GM20000 (cell line): ENCODE measurements around the gene CYP3A7.
"Not testable (repeated sequence)": the region's sequence is repeated elsewhere in the genome, so short reads cannot be mapped to it uniquely, and the experiment has no call there.

Experiments
- DNase-seq: peaks from one replicate; pipeline ENCODE4 v3.0.0; 2012; ENCODE audit warnings: low spot score
- TF ChIP-seq, protein P1 (sequence below): IDR thresholded peaks from 2 replicates; pipeline ENCODE4 v1.5.1; 2012; ENCODE audit warnings: mild to moderate bottlenecking, control low read depth; ENCODE audit errors: extremely low read depth, missing control alignments

Gene CYP3A7

DNA sequence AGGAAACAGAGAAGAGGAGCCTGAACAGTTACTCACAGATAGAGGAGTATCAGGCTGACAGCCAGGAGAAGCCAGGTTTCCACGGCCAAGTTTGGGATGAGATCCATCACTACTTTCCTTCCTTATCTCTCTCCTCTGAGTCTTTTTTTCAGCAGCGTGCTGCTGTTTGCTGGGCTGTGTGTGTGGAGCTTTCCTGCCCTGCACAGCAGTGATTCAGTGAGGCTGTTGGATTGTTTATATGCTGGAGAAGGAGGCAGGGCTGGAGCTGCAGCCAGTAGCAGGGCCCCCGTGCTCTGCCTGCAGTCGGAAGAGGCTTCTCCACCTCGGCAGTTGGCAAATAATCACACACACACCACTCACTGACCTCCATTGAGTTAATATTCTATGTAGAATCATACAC is at the start of gene CYP3A7:
CYP3A7 (minus strand) TSS at position 210 of the 400 bp plus-strand sequence; CDS start at position 107, 103 bp downstream.
- no peak for DNase-seq
- TF ChIP-seq, protein P1, sequence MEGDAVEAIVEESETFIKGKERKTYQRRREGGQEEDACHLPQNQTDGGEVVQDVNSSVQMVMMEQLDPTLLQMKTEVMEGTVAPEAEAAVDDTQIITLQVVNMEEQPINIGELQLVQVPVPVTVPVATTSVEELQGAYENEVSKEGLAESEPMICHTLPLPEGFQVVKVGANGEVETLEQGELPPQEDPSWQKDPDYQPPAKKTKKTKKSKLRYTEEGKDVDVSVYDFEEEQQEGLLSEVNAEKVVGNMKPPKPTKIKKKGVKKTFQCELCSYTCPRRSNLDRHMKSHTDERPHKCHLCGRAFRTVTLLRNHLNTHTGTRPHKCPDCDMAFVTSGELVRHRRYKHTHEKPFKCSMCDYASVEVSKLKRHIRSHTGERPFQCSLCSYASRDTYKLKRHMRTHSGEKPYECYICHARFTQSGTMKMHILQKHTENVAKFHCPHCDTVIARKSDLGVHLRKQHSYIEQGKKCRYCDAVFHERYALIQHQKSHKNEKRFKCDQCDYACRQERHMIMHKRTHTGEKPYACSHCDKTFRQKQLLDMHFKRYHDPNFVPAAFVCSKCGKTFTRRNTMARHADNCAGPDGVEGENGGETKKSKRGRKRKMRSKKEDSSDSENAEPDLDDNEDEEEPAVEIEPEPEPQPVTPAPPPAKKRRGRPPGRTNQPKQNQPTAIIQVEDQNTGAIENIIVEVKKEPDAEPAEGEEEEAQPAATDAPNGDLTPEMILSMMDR, result no peak

DNA sequence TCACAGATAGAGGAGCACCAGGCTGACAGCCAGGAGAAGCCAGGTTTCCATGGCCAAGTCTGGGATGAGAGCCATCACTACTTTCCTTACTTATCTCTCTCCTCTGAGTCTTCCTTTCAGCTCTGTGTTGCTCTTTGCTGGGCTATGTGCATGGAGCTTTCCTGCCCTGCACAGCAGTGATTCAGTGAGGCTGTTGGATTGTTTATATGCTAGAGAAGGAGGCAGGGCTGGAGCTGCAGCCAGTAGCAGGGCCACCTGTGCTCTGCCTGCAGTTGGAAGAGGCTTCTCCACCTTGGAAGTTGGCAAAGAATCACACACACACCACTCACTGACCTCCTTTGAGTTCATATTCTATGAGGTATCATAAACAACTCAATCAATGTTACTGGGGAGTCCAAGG is 49.0 kb upstream of the CYP3A7 start, which contains the start of gene CYP3A4:
CYP3A4 (minus strand) TSS at position 178 of the 400 bp plus-strand sequence; CDS start at position 75, 103 bp downstream.
- TF ChIP-seq, protein P1, result no peak
- no peak for DNase-seq

DNA sequence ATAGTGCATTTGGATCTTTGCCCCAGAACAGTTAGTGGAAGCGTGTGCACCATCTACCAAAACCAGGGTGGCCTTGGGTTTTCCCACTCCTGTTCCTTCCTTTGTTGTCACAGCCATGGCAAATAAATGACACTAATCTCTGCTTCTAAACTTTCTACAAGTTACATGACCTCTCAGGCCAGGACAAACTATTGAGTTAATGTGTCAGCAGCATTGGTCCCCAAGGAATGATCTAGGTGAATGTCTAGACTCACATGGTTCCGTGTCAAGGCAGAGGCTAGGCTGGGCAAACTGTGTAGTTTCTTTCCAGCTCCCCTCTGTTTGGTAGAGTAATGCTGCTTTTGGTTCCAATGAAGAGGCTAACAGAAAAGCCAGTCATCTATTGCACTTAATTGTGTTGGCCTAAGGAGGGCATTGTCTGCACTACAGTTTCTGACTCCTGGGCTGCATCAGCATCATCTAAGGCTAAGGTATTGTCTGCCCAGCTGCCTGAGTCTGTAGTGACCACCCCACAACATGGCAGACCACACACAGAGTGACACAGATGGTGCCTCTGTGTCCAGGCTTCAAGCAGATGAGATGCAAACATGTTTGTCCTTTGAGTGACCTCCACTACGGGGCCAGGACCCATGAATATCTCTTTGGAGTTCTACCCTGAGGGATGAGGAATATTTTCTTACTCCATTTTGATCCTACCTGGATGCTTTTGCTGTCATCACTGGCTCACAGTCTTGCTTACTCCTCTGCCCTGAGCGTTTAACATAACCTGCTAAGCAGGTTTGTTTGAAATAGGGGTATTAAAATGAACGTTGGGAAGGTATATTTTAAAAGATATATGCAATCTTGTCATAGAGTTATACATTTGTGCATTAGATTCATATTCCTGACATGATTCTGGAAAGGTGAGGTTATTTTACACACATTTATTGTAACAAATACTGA is 47.3 kb upstream of the CYP3A7 start:
- TF ChIP-seq, protein P1, result no peak
- DNase-seq, result no peak

DNA sequence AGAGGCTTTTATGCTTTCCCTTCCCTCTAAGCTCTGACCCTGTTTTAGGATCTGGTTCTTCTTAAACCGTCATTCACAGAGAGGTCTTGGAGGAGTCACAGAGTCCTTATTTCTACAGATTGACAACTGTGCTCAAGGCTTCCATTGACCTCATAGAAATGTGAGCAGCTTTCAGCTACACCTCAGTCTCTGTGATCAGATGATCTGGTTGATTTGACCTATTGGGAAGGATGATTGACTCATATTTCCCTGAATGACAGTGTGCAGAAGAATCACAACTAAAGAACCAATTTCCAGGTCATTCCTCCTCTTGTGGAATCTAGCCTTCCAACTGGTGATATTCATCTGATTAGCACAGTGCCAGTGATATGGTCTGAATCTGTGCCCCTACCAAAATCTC is 45.6 kb upstream of the CYP3A7 start:
- TF ChIP-seq, protein P1, result no peak
- no peak for DNase-seq

DNA sequence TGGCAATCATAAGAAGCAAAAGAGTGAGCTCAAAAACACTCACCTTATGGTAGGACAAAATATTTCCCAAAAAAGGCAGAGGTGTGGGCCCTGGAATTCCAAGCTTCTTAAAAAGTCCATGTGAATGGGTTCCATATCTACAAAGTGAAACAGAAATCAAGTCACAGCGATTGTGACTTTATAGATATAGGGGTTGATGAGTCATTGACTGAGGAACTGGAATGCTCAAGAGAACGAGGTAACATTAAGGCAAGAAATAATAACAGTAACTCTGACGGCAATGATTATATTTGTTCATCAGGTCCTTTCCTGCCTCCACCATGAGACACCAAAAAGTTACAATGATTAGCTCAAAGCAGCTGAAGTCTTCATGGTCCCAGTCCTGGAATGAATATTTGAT is 45.0 kb upstream of the CYP3A7 start:
- DNase-seq, result no peak
- TF ChIP-seq, protein P1, result no peak

DNA sequence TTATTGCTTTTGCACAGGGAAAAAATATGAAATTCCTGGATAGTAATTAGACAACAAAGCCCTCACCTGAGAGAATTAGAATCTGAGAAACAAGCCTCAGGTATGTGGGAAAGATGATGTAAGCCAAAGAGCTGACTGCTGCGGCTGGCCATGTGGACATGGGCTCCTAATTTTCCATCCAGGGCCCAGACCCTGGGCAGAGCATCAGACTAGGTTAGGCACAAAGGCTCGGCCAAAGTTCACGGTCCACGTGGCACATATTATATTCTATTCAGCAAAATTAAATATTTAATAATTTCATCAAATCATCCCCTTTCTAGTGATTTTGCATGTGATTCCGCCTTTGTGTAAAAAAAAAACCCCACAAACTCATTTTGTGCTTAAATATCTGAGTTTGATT is 43.9 kb upstream of the CYP3A7 start:
- TF ChIP-seq, protein P1, result no peak
- DNase-seq, result no peak

DNA sequence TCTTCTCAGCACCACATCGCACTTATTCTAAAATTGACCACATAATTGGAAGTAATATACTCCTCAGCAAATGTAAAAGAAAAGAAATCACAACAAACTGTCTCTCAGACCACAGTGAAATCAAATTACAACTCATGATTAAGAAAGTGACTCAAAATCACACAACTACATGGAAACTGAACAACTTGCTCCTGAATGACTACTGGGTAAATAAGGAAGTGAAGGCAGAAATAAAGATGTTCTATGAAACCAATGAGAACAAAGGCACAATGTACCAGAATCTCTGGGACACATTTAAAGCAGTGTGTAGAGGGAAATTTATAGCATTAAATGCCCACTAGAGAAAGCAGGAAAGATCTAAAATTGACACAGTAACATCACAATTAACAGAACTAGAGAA is 38.4 kb upstream of the CYP3A7 start:
- DNase-seq, result not testable (repeated sequence)
